Lower leg skin (tissue), 4 donors: Measurements from ENCODE around the gene ANKRD66. TPM values are rescaled to one million over a fixed set of nuclear protein-coding genes. Genes with fewer than 3 reads are reported as not detected.

Experiments
- DNase-seq, 2 donors: peaks; one replicate each; pipeline ENCODE4 v3.0.0-alpha.2; 2019; ENCODE audit warnings: low spot score in 2 of 2
- H3K4me3 ChIP-seq: fragments of 200-600 bp; sonication (generic); 2 replicates; pipeline ENCODE4 v1.5.1; 2017; ENCODE audit warnings: mild to moderate bottlenecking, low read depth; ENCODE audit not compliant: poor library complexity, severe bottlenecking
- CTCF ChIP-seq, 3 donors: fragments of 450-650 bp; IDR thresholded peaks; one replicate each; pipeline ENCODE4 v1.5.1; 2016; ENCODE audit warnings: antibody characterized with exemption in 3 of 3, mild to moderate bottlenecking in 3 of 3, moderate library complexity in 2 of 3
- POLR2A ChIP-seq, 2 donors: fragments of 450-650 bp; IDR thresholded peaks; one replicate each; pipeline ENCODE4 v1.6.1; 2016 to 2017; ENCODE audit warnings: antibody characterized with exemption in 2 of 2, mild to moderate bottlenecking in 1 of 2, moderate library complexity in 1 of 2
- WGBS, 2 donors: methylation state at CpG; one replicate each; pipeline ENCODE4 v1.1.5; 2018; 5-methylcytosine and 5-hydroxymethylcytosine counted together
- intact Hi-C: fragments of 100-400 bp; cut with DNase I; formaldehyde crosslinking; loops from one replicate; pipeline ENCODE4 v1.15.0; 2023; ENCODE audit warnings: low total_unique reads
- total RNA-seq, 4 donors: library from RNA; depleted of rRNA; stranded (reverse); fragments of >200 nt; gene quantifications; one replicate each; pipeline ENCODE4 v1.1.0, GENCODE V29; 2016

The ANKRD66 gene
- total RNA-seq, 4 donors from 2014 or later: not detected

GRCh38 chr6:46795816-46796215 is 49.1 kb downstream of the ANKRD66 start:
- H3K4me3 ChIP-seq: no peak overlapping the region
- TF ChIP-seq CTCF (IDR thresholded peaks at IDR 0.05): no peak
- no peak for TF ChIP-seq POLR2A (IDR thresholded peaks at IDR 0.05)
- intact Hi-C loops: no loop called here
- 92 to 94% methylated on average over 3 of the region's 3 CpGs for WGBS, 2 donors
- DNase-seq: no peak

- intact Hi-C loops: no loop called here
- no peak for DNase-seq
- no peak overlapping the region for H3K4me3 ChIP-seq
- WGBS, 2 donors: 40 to 47% methylated on average over 5 of the region's 5 CpGs
- TF ChIP-seq CTCF (IDR thresholded peaks at IDR 0.05) (no peak), POLR2A (IDR thresholded peaks at IDR 0.05) (no peak)
Observed at GRCh38 chr6:46796848-46797580, 50.3 kb downstream of the ANKRD66 start.

GRCh38 chr6:46799657-46800056 is 52.9 kb downstream of the ANKRD66 start:
- H3K4me3 ChIP-seq: no peak overlapping the region
- intact Hi-C loops: no loop called here
- 50 to 61% methylated on average over 1 of the region's 1 CpG for WGBS, 2 donors
- no peak for TF ChIP-seq POLR2A (IDR thresholded peaks at IDR 0.05)
- no peak for TF ChIP-seq CTCF (IDR thresholded peaks at IDR 0.05)
- DNase-seq: no peak

- intact Hi-C loops: no loop called here
- DNase-seq: no peak
- no peak overlapping the region for H3K4me3 ChIP-seq
- WGBS, 2 donors: 48 to 53% methylated on average over 1 of the region's 1 CpG
- TF ChIP-seq POLR2A (IDR thresholded peaks at IDR 0.05): no peak
- TF ChIP-seq CTCF (IDR thresholded peaks at IDR 0.05): no peak
Observed at GRCh38 chr6:46808806-46809205, 62.1 kb downstream of the ANKRD66 start.

Other genes starting within 250 kb of the ANKRD66 start
- 10 to 100 TPM; 22.6 to 38.2 (median 34.3) TPM for gene CYP39A1, start 94.1 kb upstream of the ANKRD66 start, total RNA-seq
- gene SLC25A27, start 94.0 kb upstream of the ANKRD66 start, total RNA-seq: 10 to 100 TPM; 17.0 to 21.4 (median 18.8) TPM
- under 1 TPM; 0.21 to 0.59 (median 0.32) TPM for gene TDRD6, start 59.0 kb upstream of the ANKRD66 start, total RNA-seq
- 1 to 10 TPM in 3 of 4 donors, under 1 TPM in 1; 0.61 to 7.1 (median 2.0) TPM for gene PLA2G7, start 11.6 kb upstream of the ANKRD66 start, total RNA-seq
- gene MEP1A, start 46.5 kb downstream of the ANKRD66 start, total RNA-seq: not detected
- gene ADGRF5, start 175.0 kb downstream of the ANKRD66 start, total RNA-seq: 10 to 100 TPM in 1 of 4 donors, 1 to 10 TPM in 3; 3.4 to 14.3 (median 7.4) TPM